GM19351 (cell line): Measurements from ENCODE around the gene PSME2.

Experiments used
- ATAC-seq: cut with Tn5 transposase; IDR thresholded peaks from one replicate; pipeline ENCODE4 v1.9.1; 2021; ENCODE audit warnings: mild to moderate bottlenecking, moderate library complexity; ENCODE audit not compliant: unreplicated experiment

PSME2 gene

GRCh38 chr14:24095271-24096068 is 50.9 kb downstream of the PSME2 start:
- peak; percentile 78 for ATAC-seq

- no peak for ATAC-seq
These were observed 51.6 kb downstream of the PSME2 start for GRCh38 chr14:24094841-24095270.

- peak; percentile 45 for ATAC-seq
These were observed 52.2 kb downstream of the PSME2 start, which contains the start of gene PCK2 for GRCh38 chr14:24093901-24094840. PCK2 (plus strand) TSS chr14:24094311; CDS start chr14:24094406, 95 bp downstream.
